ENCODE measurements around the gene ZBTB5. TPM values are rescaled to one million over a fixed set of nuclear protein-coding genes. Genes with fewer than 3 reads are reported as not detected.

Gene ZBTB5
- total RNA-seq, 2 donors from 2014 or later, result 12.5 to 19.4 TPM

DNA sequence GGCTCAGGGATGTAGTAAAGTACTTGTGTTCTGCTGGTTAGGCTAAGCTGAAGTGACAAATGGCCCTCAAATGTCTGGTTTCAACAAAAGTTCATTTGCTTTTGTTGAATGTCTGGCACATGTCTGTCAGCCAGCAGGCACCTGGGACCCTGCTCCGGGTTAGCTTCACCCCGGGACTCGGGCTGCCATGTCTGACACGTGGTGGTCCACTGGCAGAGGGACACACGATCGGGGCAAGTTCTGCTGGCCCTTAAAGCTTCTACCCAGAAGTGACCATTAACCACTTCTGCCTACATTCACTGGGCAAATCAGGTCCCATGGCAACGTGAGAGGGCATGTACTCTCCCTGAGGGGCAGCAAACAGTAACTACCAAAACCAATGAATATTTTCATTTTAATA lies 44.3 kb upstream of the ZBTB5 start:
- no peaks in the 10 kb centered on the region for H3K4me1 ChIP-seq (ENCODE audit: control insufficient read depth, insufficient read depth, low read length)
- H3K27ac Mint-ChIP-seq, result no peak overlapping the region
- no peaks in the 10 kb centered on the region for H3K4me1 Mint-ChIP-seq
- peaks cover 35% of the 10 kb centered on the region for H3K36me3 Mint-ChIP-seq (ENCODE audit: low read depth)
- no peak for DNase-seq
- WGBS, 2 experiments (ENCODE audit: insufficient coverage in 1 of 2, insufficient read length in 1 of 2), result 92 to 93% methylated on average over 5 to 7 of the region's 7 CpGs
- no peak overlapping the region for H3K9ac ChIP-seq (ENCODE audit: extremely low read depth, low read length, poor library complexity, severe bottlenecking)
- H3K9me3 Mint-ChIP-seq, result no peaks in the 10 kb centered on the region
- H3K27me3 Mint-ChIP-seq (ENCODE audit: insufficient read depth), result no peaks in the 10 kb centered on the region
- H3K27ac ChIP-seq (ENCODE audit: low read depth, low read length), result no peak overlapping the region
- H3K27me3 ChIP-seq (ENCODE audit: control insufficient read depth, insufficient read depth, low read length, poor library complexity, severe bottlenecking), result no peaks in the 10 kb centered on the region
- peaks cover 24% of the 10 kb centered on the region for H3K36me3 ChIP-seq (ENCODE audit: control insufficient read depth, insufficient read depth, low read length)
- H3K4me3 Mint-ChIP-seq, result no peak overlapping the region
- no peak overlapping the region for H3K4me3 ChIP-seq (ENCODE audit: low read length)
- TF ChIP-seq, protein P1, sequence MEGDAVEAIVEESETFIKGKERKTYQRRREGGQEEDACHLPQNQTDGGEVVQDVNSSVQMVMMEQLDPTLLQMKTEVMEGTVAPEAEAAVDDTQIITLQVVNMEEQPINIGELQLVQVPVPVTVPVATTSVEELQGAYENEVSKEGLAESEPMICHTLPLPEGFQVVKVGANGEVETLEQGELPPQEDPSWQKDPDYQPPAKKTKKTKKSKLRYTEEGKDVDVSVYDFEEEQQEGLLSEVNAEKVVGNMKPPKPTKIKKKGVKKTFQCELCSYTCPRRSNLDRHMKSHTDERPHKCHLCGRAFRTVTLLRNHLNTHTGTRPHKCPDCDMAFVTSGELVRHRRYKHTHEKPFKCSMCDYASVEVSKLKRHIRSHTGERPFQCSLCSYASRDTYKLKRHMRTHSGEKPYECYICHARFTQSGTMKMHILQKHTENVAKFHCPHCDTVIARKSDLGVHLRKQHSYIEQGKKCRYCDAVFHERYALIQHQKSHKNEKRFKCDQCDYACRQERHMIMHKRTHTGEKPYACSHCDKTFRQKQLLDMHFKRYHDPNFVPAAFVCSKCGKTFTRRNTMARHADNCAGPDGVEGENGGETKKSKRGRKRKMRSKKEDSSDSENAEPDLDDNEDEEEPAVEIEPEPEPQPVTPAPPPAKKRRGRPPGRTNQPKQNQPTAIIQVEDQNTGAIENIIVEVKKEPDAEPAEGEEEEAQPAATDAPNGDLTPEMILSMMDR (conservative IDR thresholded peaks at IDR 0.05), result no peak
- H3K9me3 ChIP-seq (ENCODE audit: control insufficient read depth, low read length), result no peaks in the 10 kb centered on the region

DNA sequence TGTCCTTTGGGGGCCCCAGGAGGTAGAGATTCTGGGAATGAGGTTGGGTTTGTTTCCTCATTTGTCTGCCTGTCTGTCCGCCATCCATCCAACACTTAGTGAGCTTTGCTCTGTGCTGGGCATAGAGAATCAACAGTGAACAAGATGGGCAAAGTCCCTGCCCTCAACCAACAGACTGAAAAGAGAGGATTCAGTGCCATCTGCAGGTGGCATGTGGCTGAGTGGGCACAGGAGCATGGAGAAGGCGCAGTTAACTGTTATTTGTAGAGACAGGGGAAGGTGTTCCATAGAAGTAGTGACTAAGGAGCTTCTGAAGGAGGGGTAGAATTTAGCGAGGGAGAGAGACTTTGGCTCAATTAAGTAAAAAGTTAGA lies 43.6 kb upstream of the ZBTB5 start:
- Histone ChIP-seq H3K9me3 (ENCODE audit: control insufficient read depth, low read length) (no peaks in the 10 kb centered on the region), H3K4me3 (ENCODE audit: low read length) (no peak overlapping the region), H3K36me3 (ENCODE audit: control insufficient read depth, insufficient read depth, low read length) (peaks cover 24% of the 10 kb centered on the region), H3K4me1 (ENCODE audit: control insufficient read depth, insufficient read depth, low read length) (no peaks in the 10 kb centered on the region), H3K27me3 (ENCODE audit: control insufficient read depth, insufficient read depth, low read length, poor library complexity, severe bottlenecking) (no peaks in the 10 kb centered on the region), H3K27ac (ENCODE audit: low read depth, low read length) (no peak overlapping the region), H3K9ac (ENCODE audit: extremely low read depth, low read length, poor library complexity, severe bottlenecking) (no peak overlapping the region)
- no peak for DNase-seq
- Mint-ChIP-seq H3K27ac (peak overlapping the region; percentile 14), H3K27me3 (ENCODE audit: insufficient read depth) (no peaks in the 10 kb centered on the region), H3K36me3 (ENCODE audit: low read depth) (peaks cover 35% of the 10 kb centered on the region), H3K4me3 (no peak overlapping the region), H3K4me1 (no peaks in the 10 kb centered on the region), H3K9me3 (no peaks in the 10 kb centered on the region)
- 93 to 98% methylated on average over 2 to 3 of the region's 3 CpGs for WGBS, 2 experiments (ENCODE audit: insufficient coverage in 1 of 2, insufficient read length in 1 of 2)
- TF ChIP-seq, protein P1 (conservative IDR thresholded peaks at IDR 0.05), result no peak

DNA sequence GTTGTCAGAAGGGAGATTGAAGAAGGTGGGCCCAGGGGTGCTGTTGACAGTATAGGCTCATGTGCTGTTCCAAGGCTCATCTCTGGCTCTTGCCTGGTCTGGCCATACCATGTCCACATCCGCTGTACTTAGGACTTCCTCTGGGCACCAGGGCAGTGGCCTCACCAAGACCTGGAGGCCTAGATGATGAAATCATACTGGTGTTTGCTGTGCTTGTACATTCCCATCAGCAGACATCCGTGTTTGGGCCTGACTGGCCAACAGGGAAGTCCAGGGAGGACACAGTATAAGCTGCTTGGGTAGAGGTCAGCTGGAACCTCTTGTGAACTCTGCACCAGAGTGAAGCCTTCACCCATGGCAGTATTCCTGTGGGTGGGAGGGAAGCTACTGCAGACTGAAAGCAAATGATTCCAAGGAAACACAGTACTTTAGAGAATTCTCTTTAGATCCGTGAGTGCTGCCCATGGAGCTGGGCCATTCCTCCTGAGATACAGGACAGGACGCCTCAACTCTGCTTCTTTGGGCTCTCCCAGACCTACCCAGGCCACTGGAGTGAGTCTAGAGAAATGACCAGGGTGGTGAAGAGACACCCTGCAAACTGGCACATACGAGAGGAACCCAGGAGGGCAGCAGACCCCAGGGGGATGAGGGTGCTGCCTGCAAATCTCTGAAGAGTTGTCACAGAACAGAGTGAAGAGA lies 43.0 kb upstream of the ZBTB5 start:
- H3K27me3 Mint-ChIP-seq (ENCODE audit: insufficient read depth), result no peaks in the 10 kb centered on the region
- no peak overlapping the region for H3K27ac Mint-ChIP-seq

More for the DNA sequence above, 43.0 kb upstream of the ZBTB5 start:
- Histone ChIP-seq H3K27me3 (ENCODE audit: control insufficient read depth, insufficient read depth, low read length, poor library complexity, severe bottlenecking) (no peaks in the 10 kb centered on the region), H3K9me3 (ENCODE audit: control insufficient read depth, low read length) (no peaks in the 10 kb centered on the region), H3K27ac (ENCODE audit: low read depth, low read length) (no peak overlapping the region), H3K9ac (ENCODE audit: extremely low read depth, low read length, poor library complexity, severe bottlenecking) (no peak overlapping the region), H3K4me1 (ENCODE audit: control insufficient read depth, insufficient read depth, low read length) (no peaks in the 10 kb centered on the region), H3K36me3 (ENCODE audit: control insufficient read depth, insufficient read depth, low read length) (peaks cover 26% of the 10 kb centered on the region), H3K4me3 (ENCODE audit: low read length) (no peak overlapping the region)
- no peak for DNase-seq
- 82 to 95% methylated on average over 3 to 5 of the region's 5 CpGs for WGBS, 2 experiments (ENCODE audit: insufficient coverage in 1 of 2, insufficient read length in 1 of 2)
- H3K4me3 Mint-ChIP-seq, result no peak overlapping the region
- peaks cover 38% of the 10 kb centered on the region for H3K36me3 Mint-ChIP-seq (ENCODE audit: low read depth)
- no peaks in the 10 kb centered on the region for H3K9me3 Mint-ChIP-seq
- no peaks in the 10 kb centered on the region for H3K4me1 Mint-ChIP-seq
- TF ChIP-seq, protein P1 (conservative IDR thresholded peaks at IDR 0.05), result no peak

Data from endodermal cell (in vitro differentiated cells).